DOHH2 (cell line): ENCODE data around the gene TCHH.
A peak's percentile ranks its signal among the peaks of the same experiment; 100 is the strongest.

Experiments used
- H3F3A ChIP-seq: fragments of 200-600 bp; sonication (generic), shearing (Covaris generic); 2 replicates; pipeline ENCODE4 v1.6.0; 2016; ENCODE audit warnings: antibody characterized with exemption, mild to moderate bottlenecking; ENCODE audit not compliant: control insufficient read depth, insufficient read depth
- H3K27ac ChIP-seq: fragments of 200-600 bp; sonication (generic); 2 replicates; pipeline ENCODE4 v1.5.1; 2014; ENCODE audit warnings: low read depth, mild to moderate bottlenecking, low read length, moderate library complexity
- H3K27me3 ChIP-seq: fragments of 200-600 bp; sonication (generic); 2 replicates; pipeline ENCODE4 v1.6.1; 2014; ENCODE audit warnings: mild to moderate bottlenecking, low read length, mixed read lengths; ENCODE audit not compliant: control insufficient read depth
- H3K36me3 ChIP-seq: fragments of 200-600 bp; sonication (generic); 2 replicates; pipeline ENCODE4 v1.6.1; 2014; ENCODE audit warnings: mild to moderate bottlenecking, low read length, moderate library complexity, mixed read lengths; ENCODE audit not compliant: control insufficient read depth
- H3K4me1 ChIP-seq: fragments of 200-600 bp; sonication (generic); 2 replicates; pipeline ENCODE4 v1.6.1; 2014; ENCODE audit warnings: mild to moderate bottlenecking, low read length, mixed read lengths; ENCODE audit not compliant: control insufficient read depth
- H3K4me2 ChIP-seq: fragments of 200-600 bp; sonication (generic); 2 replicates; pipeline ENCODE4 v1.6.0; 2014; ENCODE audit warnings: mild to moderate bottlenecking, low read length, moderate library complexity
- H3K4me3 ChIP-seq: fragments of 200-600 bp; sonication (generic); 2 replicates; pipeline ENCODE4 v1.5.1; 2014; ENCODE audit warnings: mild to moderate bottlenecking, low read length, mixed read lengths
- H3K79me2 ChIP-seq: fragments of 200-600 bp; sonication (generic); 2 replicates; pipeline ENCODE4 v1.6.1; 2014; ENCODE audit warnings: mild to moderate bottlenecking, low read length, mixed read lengths; ENCODE audit not compliant: control insufficient read depth
- H3K9me2 ChIP-seq: fragments of 200-600 bp; sonication (generic); replicated peaks from 2 replicates; pipeline ENCODE4 v1.6.1; 2014; ENCODE audit warnings: mild to moderate bottlenecking, low read length, mixed read lengths; ENCODE audit not compliant: control insufficient read depth
- H3K9me3 ChIP-seq: fragments of 200-600 bp; sonication (generic); 2 replicates; pipeline ENCODE4 v1.6.1; 2014; ENCODE audit warnings: antibody characterized with exemption, low read length, mixed read lengths; ENCODE audit not compliant: control insufficient read depth, insufficient read depth
- H4K20me1 ChIP-seq: fragments of 200-600 bp; sonication (generic); 2 replicates; pipeline ENCODE4 v1.6.0; 2014; ENCODE audit warnings: low read depth, mild to moderate bottlenecking, antibody characterized with exemption, low read length, moderate library complexity; ENCODE audit not compliant: control insufficient read depth, insufficient read depth
- CTCF ChIP-seq: fragments of 200-600 bp; sonication (generic); IDR thresholded peaks from one replicate; pipeline ENCODE4 v1.5.1; 2014; ENCODE audit warnings: antibody characterized with exemption, mild to moderate bottlenecking, low read depth, low read length; ENCODE audit not compliant: poor library complexity, severe bottlenecking
- EZH2phosphoT487 ChIP-seq: fragments of 200-600 bp; sonication (generic); IDR thresholded peaks from 2 replicates; pipeline ENCODE4 v1.6.1; 2017; ENCODE audit warnings: borderline replicate concordance, mild to moderate bottlenecking, antibody characterized with exemption, low read length, moderate library complexity, mixed read lengths

Gene TCHH

GRCh38 chr1:152118915-152119314 is 3.7 kb upstream of the TCHH start:
- Histone ChIP-seq H3K79me2 (no peaks in the 10 kb centered on the region), H3K4me3 (no peak overlapping the region), H3K9me2 (no peaks in the 10 kb centered on the region), H3K4me2 (no peak overlapping the region), H3F3A (no peaks in the 10 kb centered on the region), H3K4me1 (no peaks in the 10 kb centered on the region), H3K9me3 (no peaks in the 10 kb centered on the region), H3K36me3 (no peaks in the 10 kb centered on the region), H4K20me1 (no peaks in the 10 kb centered on the region), H3K27ac (no peak overlapping the region), H3K27me3 (peaks cover 37% of the 10 kb centered on the region)
- TF ChIP-seq CTCF (no peak), EZH2phosphoT487 (no peak)

DNA sequence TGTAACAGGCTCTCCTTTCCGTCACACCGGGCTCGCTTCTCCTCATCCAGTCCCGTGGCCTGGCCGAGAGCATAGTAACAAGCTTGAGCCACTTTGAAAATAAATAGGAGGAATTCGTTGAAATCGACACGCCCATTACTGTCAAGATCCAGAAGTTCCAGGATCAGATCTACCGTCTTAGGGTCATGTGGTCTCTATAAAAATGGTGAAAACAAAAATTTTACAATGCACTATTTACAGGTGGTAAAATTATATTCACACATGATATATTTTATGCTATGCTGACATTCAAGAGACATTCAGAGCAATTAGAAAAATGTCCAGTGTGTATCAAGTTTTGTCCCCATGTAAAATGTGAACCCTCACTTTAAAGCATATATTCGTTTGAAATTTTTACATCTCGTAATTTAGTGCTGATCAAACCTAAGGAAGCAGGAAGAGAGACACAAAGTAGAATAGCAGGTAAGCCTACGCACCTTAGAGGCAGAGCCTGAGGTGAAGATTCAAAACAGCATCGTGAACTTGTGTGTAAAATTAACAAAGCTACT is 2.3 kb downstream of the TCHH start:
- Histone ChIP-seq H3F3A (0 out of 2 replicates have a peak, but pooled peaks cover 2% of the 10 kb centered on the region), H3K27me3 (peaks cover 65% of the 10 kb centered on the region), H3K79me2 (no peaks in the 10 kb centered on the region), H3K4me2 (peak overlapping the region; percentile 90), H4K20me1 (no peaks in the 10 kb centered on the region), H3K9me2 (no peaks in the 10 kb centered on the region), H3K36me3 (no peaks in the 10 kb centered on the region), H3K9me3 (peaks cover 19% of the 10 kb centered on the region), H3K4me3 (peak overlapping the region; percentile 76), H3K27ac (no peak overlapping the region), H3K4me1 (peaks cover 27% of the 10 kb centered on the region)
- TF ChIP-seq EZH2phosphoT487 (no peak), CTCF (no peak)

DNA sequence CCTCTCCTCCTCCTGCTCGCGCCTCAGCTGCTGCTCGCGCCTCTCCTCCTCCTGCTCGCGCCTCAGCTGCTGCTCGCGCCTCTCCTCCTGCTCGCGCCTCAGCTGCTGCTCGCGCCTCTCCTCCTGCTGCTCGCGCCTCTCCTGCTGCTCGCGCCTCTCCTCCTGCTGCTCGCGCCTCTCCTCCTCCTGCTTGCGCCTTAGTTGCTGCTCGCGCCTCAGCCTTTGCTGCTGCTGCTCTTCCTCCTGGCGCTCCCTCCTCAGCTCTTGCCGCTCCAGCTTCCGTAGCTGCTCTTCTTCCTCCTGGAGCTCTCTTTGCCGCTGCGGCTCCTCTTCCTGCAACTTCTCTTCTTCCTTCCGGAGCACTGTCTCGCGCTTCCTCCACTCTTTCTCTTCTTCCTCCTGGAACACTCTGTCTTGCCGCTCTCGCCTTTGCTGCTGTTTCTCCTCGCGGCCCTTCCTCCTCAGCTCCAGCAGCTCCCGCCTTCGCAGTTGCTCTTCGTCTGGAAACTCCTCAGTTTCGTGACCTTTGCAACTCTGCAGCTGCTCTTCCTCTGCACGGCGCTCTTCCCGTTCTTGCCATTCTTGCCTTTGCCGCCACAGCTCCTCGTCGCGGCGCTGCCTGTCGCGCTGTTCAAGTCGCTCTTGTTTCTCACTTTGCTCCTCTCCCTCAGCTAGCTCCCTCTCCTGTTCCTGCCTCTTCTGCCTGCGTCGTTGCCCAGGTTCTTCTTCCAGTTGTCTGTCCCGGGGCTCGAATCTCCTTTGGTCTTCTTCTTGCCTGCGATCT is 3.0 kb downstream of the TCHH start:
- 0 out of 2 replicates have a peak, but pooled peaks cover 2% of the 10 kb centered on the region for H3F3A ChIP-seq
- peaks cover 27% of the 10 kb centered on the region for H3K4me1 ChIP-seq
- TF ChIP-seq CTCF (no peak), EZH2phosphoT487 (no peak)
- H3K79me2 ChIP-seq, result no peaks in the 10 kb centered on the region
- peak overlapping the region; percentile 90 for H3K4me2 ChIP-seq
- H3K36me3 ChIP-seq, result no peaks in the 10 kb centered on the region
- peaks cover 63% of the 10 kb centered on the region for H3K27me3 ChIP-seq
- H3K27ac ChIP-seq, result no peak overlapping the region
- H3K4me3 ChIP-seq, result peak overlapping the region; percentile 76
- H3K9me3 ChIP-seq, result peaks cover 19% of the 10 kb centered on the region
- H4K20me1 ChIP-seq, result no peaks in the 10 kb centered on the region
- H3K9me2 ChIP-seq, result no peaks in the 10 kb centered on the region
